Activated naive CD8-positive, alpha-beta T cell treated with anti-CD3 and anti-CD28 coated beads, Interleukin-2, amount 50 U/mL, for 24 hours (primary cell): ENCODE measurements around the gene GALNT9.

Experiments used
- ATAC-seq: fragments of 150-1000 bp; cut with Tn5 transposase; one replicate; pipeline ENCODE4 v1.10.0; 2021
- DNase-seq: peaks from one replicate; pipeline ENCODE4 v3.0.0; 2021
- H3K27ac Mint-ChIP-seq: one replicate; pipeline ENCODE4 v1.8.0; 2021; ENCODE audit warnings: mild to moderate bottlenecking, mixed read lengths
- H3K27me3 Mint-ChIP-seq: one replicate; pipeline ENCODE4 v1.8.0; 2021; ENCODE audit warnings: mixed read lengths
- H3K36me3 Mint-ChIP-seq: one replicate; pipeline ENCODE4 v1.8.0; 2021; ENCODE audit warnings: low read depth, mixed read lengths
- H3K4me1 Mint-ChIP-seq: one replicate; pipeline ENCODE4 v1.8.0; 2021; ENCODE audit warnings: mixed read lengths
- H3K4me3 Mint-ChIP-seq: one replicate; pipeline ENCODE4 v1.8.0; 2021; ENCODE audit warnings: mild to moderate bottlenecking, moderate library complexity, mixed read lengths
- H3K9me3 Mint-ChIP-seq: one replicate; pipeline ENCODE4 v1.8.0; 2021; ENCODE audit warnings: mixed read lengths

The GALNT9 gene

GRCh38 chr12:132215299-132215989 is 113.9 kb downstream of the GALNT9 start:
- no peak for ATAC-seq
- no peaks in the 10 kb centered on the region for H3K9me3 Mint-ChIP-seq

DNA sequence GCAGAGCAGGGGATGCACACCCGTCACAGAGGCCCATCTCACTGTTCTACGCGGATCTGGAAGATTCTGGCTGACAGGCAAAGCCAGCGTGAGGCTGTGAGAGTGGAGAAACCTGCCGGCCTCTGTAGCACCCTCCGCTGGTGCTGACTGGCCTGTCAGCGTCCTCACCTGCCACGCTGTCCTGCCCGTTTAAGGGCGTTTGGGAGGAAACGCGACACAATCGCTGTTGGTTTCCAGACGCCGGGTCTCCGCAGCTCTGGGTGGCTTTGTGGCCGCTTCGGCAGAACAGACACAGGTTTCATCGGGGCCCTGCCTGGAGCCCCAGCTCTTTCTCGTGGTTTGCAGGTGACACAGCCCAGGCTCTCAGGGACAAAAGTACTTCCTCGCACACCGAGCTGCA is 114.5 kb downstream of the GALNT9 start:
- H3K4me1 Mint-ChIP-seq: peaks cover 2% of the 10 kb centered on the region
- no peak overlapping the region for H3K27ac Mint-ChIP-seq

More at GRCh38 chr12:132215299-132215989, 113.9 kb downstream of the GALNT9 start:
- H3K27me3 Mint-ChIP-seq: peaks cover 24% of the 10 kb centered on the region
- peaks cover 2% of the 10 kb centered on the region for H3K4me1 Mint-ChIP-seq
- H3K36me3 Mint-ChIP-seq: no peaks in the 10 kb centered on the region
- no peak overlapping the region for H3K4me3 Mint-ChIP-seq
- no peak for DNase-seq
- H3K27ac Mint-ChIP-seq: no peak overlapping the region

DNA sequence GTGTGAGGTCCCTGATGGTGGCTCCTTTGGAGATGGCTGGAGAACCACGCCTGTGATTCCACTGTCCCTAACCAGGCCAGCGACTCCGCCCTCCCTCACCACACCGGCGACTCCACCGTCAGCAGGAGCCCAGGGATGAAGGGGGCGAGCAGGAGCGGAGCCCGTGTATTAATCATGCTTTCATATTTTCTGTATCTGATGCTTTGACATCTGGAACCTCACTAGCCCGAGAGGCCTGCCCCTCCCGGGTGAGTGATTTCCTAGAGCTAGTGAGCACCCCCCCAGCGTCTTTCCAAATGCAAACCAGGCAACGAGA is 115.3 kb downstream of the GALNT9 start:
- Mint-ChIP-seq H3K9me3 (no peaks in the 10 kb centered on the region), H3K27me3 (peaks cover 20% of the 10 kb centered on the region), H3K4me3 (no peak overlapping the region), H3K4me1 (peaks cover 2% of the 10 kb centered on the region), H3K36me3 (no peaks in the 10 kb centered on the region), H3K27ac (no peak overlapping the region)
- DNase-seq: no peak
- no peak for ATAC-seq

More for the DNA sequence above, 114.5 kb downstream of the GALNT9 start:
- DNase-seq: no peak
- Mint-ChIP-seq H3K27me3 (peaks cover 22% of the 10 kb centered on the region), H3K9me3 (no peaks in the 10 kb centered on the region), H3K4me3 (no peak overlapping the region), H3K36me3 (no peaks in the 10 kb centered on the region)
- no peak for ATAC-seq

- DNase-seq (no peak), ATAC-seq (no peak)
- Mint-ChIP-seq H3K4me3 (no peak overlapping the region), H3K4me1 (peaks cover 2% of the 10 kb centered on the region), H3K9me3 (no peaks in the 10 kb centered on the region), H3K27ac (no peak overlapping the region), H3K27me3 (peaks cover 16% of the 10 kb centered on the region), H3K36me3 (no peaks in the 10 kb centered on the region)
These were observed 115.8 kb downstream of the GALNT9 start for GRCh38 chr12:132213359-132214160.

DNA sequence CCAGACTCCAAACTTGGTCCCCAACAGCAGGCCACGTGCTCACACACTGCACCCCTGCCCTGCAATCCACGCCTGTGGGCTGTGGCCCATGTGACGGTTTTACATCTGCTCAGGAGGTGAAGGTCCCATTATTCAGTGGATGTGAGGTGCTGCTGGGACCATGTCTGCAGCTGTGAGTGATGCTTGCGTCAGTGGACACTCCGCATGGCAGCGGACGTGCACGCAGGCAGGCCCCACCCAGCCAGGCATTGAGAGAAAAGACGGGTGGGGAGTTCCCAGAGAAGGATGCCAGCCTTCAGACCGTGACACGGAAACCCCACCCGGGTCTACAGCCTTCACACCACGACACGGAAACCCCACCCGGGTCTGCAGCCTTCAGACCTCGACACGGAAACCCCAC is 117.6 kb downstream of the GALNT9 start:
- no peak overlapping the region for H3K4me3 Mint-ChIP-seq
- no peak overlapping the region for H3K27ac Mint-ChIP-seq
- ATAC-seq (no peak), DNase-seq (no peak)
- no peaks in the 10 kb centered on the region for H3K9me3 Mint-ChIP-seq
- no peaks in the 10 kb centered on the region for H3K36me3 Mint-ChIP-seq
- peaks cover 8% of the 10 kb centered on the region for H3K27me3 Mint-ChIP-seq
- H3K4me1 Mint-ChIP-seq: peaks cover 2% of the 10 kb centered on the region

DNA sequence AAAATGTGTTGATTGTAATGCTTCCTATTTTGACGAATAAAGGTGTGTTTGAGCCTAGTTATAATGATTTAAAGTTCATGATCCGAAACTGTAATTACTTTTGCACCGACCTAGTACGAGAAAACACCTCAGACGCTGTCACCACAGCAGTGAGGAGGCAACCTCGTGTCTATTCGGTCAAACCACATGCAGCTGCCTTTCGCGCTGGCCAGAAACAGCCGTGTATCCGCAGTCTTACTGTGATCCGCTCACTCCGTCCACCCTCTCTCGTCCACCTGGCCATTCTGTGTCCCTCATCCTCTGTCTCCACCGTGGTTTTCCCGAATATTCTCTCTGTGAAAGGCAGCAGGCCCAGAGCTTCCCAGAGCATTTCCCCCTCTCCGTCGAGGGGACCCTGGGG is 118.1 kb downstream of the GALNT9 start:
- Mint-ChIP-seq H3K27me3 (peaks cover 11% of the 10 kb centered on the region), H3K4me1 (peaks cover 2% of the 10 kb centered on the region), H3K9me3 (no peaks in the 10 kb centered on the region), H3K4me3 (no peak overlapping the region), H3K36me3 (no peaks in the 10 kb centered on the region), H3K27ac (no peak overlapping the region)
- no peak for ATAC-seq
- DNase-seq: no peak

GRCh38 chr12:132210223-132211055 is 119.0 kb downstream of the GALNT9 start:
- Mint-ChIP-seq H3K27me3 (peaks cover 16% of the 10 kb centered on the region), H3K27ac (no peak overlapping the region), H3K4me3 (no peak overlapping the region), H3K4me1 (peaks cover 2% of the 10 kb centered on the region), H3K36me3 (no peaks in the 10 kb centered on the region), H3K9me3 (no peaks in the 10 kb centered on the region)
- ATAC-seq (no peak), DNase-seq (no peak)

DNA sequence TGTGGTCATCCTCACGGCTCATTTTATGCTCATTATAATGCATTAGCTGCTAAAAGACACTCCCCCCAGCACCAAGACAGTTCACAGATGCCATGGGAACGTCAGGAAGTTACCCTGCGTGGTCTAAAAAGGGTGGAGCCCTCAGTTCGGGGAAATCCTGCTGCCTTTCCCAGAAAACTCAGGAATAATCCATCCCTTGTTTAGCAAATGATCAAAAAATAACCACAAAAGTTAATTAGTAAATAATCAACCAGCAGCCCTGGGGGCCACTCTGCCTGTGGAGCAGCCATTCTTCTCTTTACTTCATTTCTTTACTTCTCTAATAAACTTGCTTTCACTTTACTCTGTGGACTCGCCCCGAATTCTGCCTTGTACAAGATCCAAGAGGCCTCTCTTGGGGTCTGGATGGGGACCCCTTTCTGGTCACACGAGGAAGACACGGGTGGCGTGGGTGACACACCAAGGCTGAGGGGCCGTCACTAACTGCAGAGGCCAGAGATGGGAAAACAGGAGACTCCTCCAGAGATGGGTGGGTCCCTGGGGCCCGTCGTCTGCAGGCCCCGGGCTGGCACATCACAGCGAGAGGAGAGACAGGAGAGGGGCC is 119.7 kb downstream of the GALNT9 start:
- DNase-seq: no peak
- ATAC-seq: no peak
- no peaks in the 10 kb centered on the region for H3K9me3 Mint-ChIP-seq

DNA sequence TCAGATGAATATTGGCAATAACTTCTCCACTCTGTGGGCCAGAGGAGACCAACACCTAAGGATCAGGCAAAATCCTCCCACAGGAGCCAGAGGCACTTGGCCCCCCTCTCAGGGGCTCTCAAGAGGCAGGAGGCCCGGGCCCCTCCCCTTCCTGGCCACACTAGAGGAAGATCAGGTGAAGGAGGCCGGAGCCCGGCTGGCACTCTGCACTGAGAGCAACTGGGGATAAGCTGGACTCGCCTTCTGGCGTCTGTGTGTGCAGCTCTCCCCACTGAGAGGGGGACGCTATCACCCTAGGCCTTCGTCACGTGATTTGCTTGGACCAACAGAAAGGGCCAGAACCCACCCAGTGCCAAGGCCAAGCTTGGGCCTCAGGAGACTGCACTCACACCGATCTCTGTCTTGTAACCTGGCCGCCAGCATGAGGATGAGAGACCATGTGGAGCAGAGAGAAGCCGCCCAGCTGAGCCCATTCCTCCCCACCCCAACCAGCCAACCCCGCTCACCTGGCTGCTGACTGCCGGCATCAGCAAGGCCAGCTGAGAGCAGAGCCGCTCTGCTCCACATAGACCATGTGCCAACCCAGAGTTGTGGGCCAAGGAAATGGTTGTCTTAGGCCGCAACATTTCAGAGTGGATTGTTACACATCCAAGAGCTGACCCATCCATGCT is 121.1 kb downstream of the GALNT9 start:
- peaks cover 32% of the 10 kb centered on the region for H3K27me3 Mint-ChIP-seq
- ATAC-seq (no peak), DNase-seq (no peak)
- no peaks in the 10 kb centered on the region for H3K36me3 Mint-ChIP-seq
- H3K4me1 Mint-ChIP-seq: peaks cover 4% of the 10 kb centered on the region
- H3K27ac Mint-ChIP-seq: no peak overlapping the region
- H3K4me3 Mint-ChIP-seq: no peak overlapping the region
- no peaks in the 10 kb centered on the region for H3K9me3 Mint-ChIP-seq

More for the DNA sequence above, 119.7 kb downstream of the GALNT9 start:
- H3K36me3 Mint-ChIP-seq: no peaks in the 10 kb centered on the region
- peaks cover 4% of the 10 kb centered on the region for H3K4me1 Mint-ChIP-seq
- H3K27me3 Mint-ChIP-seq: peaks cover 22% of the 10 kb centered on the region
- no peak overlapping the region for H3K27ac Mint-ChIP-seq
- no peak overlapping the region for H3K4me3 Mint-ChIP-seq

- Mint-ChIP-seq H3K4me3 (no peak overlapping the region), H3K27me3 (peaks cover 32% of the 10 kb centered on the region), H3K4me1 (peaks cover 4% of the 10 kb centered on the region), H3K27ac (no peak overlapping the region), H3K36me3 (no peaks in the 10 kb centered on the region), H3K9me3 (no peaks in the 10 kb centered on the region)
- ATAC-seq (no peak), DNase-seq (no peak)
These were observed 122.2 kb downstream of the GALNT9 start for GRCh38 chr12:132207083-132207775.

GRCh38 chr12:132206046-132206434 is 123.3 kb downstream of the GALNT9 start:
- Mint-ChIP-seq H3K27ac (no peak overlapping the region), H3K36me3 (no peaks in the 10 kb centered on the region), H3K4me1 (peaks cover 4% of the 10 kb centered on the region), H3K4me3 (no peak overlapping the region), H3K9me3 (no peaks in the 10 kb centered on the region), H3K27me3 (peaks cover 32% of the 10 kb centered on the region)
- ATAC-seq: no peak
- no peak for DNase-seq

DNA sequence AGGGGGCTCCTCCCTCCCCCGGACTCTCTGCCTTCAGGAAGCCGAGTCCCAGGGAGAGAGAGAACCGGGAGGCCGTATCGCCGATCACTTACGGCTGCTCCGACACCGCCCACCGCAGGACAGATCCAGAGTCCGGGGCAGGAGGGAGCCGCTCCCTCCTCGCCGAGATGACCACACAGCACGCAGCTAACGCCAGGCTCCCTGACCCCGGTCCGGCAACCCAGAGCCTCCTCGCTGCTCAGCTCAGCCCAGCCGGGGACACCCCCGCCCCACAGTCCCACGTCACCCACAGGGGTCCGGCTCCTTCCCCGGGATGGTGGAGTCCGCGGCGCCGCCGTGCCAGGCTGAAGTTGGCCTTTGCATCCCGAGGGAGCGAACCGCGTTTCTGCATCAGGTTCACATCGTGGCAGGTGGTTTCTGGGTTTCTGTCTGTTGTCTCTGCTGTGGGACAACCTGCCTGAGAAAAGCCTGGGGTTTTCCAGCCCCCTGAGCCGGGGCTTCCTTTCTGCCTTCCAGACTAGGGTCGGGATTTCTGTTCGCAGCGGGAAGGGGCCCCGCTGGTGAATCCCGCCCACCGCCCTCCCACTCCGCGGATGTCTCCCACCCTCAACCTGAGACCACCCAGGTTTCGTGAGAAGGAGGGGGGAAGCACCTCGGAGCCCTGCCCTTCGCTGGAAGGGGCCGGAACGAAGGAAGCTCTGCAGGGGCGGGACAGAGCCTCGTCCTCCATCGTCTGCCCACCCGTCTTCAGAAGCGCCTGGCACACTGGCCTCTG is 123.9 kb downstream of the GALNT9 start:
- Mint-ChIP-seq H3K9me3 (no peaks in the 10 kb centered on the region), H3K36me3 (no peaks in the 10 kb centered on the region), H3K4me3 (no peak overlapping the region), H3K27ac (no peak overlapping the region), H3K27me3 (peaks cover 32% of the 10 kb centered on the region), H3K4me1 (peaks cover 4% of the 10 kb centered on the region)
- DNase-seq: no peak
- ATAC-seq: no peak

DNA sequence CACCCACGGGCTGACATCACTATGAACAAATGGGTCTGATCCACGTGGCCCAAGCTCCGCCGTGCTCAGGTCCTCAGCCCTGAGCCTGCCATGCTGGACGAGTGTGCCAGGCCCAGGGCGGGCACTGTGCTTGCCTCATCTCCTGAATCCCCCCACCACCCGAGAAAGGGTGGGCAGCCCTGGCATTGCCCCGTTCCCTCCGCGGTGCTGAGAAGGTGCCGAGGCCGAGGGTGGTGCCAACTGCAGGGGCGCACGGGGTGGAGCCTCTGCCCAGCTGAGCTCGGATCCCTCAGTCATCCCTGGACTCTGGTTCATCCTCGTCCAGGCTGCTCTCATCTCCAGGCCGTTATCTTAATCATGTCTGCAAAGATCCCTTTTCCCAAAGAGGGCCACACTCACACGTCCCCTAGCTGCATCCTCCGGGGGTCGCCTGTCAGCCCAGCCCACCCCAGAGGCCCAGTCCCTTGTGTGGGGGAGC is 124.6 kb downstream of the GALNT9 start:
- DNase-seq (no peak), ATAC-seq (no peak)
- no peaks in the 10 kb centered on the region for H3K9me3 Mint-ChIP-seq
- H3K27me3 Mint-ChIP-seq: peaks cover 32% of the 10 kb centered on the region
- no peak overlapping the region for H3K27ac Mint-ChIP-seq
- no peaks in the 10 kb centered on the region for H3K36me3 Mint-ChIP-seq
- no peak overlapping the region for H3K4me3 Mint-ChIP-seq
- peaks cover 4% of the 10 kb centered on the region for H3K4me1 Mint-ChIP-seq
